NCI-H524 treated with DMSO at 0.1 percent for 48 hours (cell line): ENCODE measurements around the gene IGFL1.
"Not testable (repeated sequence)": the region's sequence is repeated elsewhere in the genome, so short reads cannot be mapped to it uniquely, and the experiment has no call there.

Experiments used
- DNase-seq: peaks from one replicate; lab custom pipeline; 2025; lab: John Stamatoyannopoulos, UW

IGFL1 gene

DNA sequence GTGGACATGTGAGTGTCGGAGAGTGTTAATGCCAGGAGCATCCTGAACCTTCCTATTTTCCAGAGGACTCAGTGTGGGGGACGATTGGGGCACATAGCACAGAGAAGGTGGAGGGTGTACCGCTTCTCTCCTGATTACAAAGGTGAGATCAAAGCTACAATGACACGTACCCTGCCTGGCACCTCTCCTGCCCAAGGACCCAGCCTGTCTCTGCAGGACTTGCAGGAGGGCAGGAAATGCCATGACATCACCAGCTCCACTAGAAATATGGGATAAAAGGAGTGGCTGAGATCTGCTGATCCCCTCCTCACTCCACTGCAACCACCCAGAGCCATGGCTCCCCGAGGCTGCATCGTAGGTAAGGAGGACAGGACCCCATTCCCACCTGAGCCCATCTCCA lies at the start of gene IGFL1:
IGFL1 (plus strand) TSS at position 301 of the 400 bp plus-strand sequence; CDS start at position 334, 33 bp downstream.
- DNase-seq: no peak

- no peak for DNase-seq
Observed at GRCh38 chr19:46180701-46181387, 48.7 kb upstream of the IGFL1 start.

GRCh38 chr19:46181388-46181779 lies 48.2 kb upstream of the IGFL1 start:
- no peak for DNase-seq

DNA sequence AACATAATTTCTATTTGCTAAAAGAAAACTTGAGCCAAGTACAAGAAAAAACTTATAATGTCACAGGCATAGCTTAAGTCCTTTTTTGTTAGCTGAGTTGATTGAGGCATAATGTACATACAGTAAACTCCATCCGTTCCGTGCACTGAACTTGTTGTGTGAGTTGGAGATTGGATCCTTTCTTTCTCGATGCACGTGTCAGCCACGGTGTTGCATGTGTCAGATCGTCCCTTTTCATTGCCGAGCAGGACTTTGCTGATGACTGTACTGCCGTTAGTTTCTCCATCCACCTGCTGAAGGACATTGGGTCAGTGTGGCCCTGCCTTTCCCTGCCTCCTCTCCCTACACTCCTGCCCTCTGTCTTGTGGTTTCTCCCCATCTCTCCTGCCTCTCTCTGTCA lies 47.1 kb upstream of the IGFL1 start:
- no peak for DNase-seq

- DNase-seq: not testable (repeated sequence)
Observed at GRCh38 chr19:46184775-46185710, 44.5 kb upstream of the IGFL1 start.

DNA sequence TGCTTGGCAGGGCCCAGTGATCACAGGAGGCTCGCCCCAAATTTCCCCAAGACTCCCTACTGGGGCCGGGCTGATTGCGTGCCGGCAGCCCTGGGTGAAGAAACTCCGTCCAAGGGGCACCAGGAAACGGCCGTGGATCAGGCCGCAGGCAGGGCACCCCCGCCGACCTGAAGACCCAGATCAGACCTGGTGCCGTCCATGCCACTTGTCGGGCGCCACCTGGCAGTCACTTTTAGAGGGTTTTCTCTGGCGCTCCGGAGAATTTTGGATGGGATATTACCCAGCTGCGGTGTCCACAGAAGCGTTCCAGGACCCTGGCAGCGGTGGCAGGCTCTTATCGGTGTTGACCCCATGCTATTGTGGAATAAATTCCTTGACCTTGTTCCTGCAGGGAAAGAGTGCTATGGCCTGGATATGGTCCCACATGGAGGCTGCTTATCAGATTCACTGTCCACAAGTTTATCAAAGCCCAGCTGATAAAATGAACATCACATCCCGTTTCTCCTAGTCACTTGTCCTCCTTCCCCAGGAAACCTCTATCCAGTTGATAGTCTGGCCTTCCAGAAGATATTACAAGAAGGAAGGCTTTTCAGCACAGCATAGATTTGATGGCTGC lies 43.3 kb upstream of the IGFL1 start:
- DNase-seq: no peak

GRCh38 chr19:46186717-46187101 lies 42.8 kb upstream of the IGFL1 start:
- no peak for DNase-seq

DNA sequence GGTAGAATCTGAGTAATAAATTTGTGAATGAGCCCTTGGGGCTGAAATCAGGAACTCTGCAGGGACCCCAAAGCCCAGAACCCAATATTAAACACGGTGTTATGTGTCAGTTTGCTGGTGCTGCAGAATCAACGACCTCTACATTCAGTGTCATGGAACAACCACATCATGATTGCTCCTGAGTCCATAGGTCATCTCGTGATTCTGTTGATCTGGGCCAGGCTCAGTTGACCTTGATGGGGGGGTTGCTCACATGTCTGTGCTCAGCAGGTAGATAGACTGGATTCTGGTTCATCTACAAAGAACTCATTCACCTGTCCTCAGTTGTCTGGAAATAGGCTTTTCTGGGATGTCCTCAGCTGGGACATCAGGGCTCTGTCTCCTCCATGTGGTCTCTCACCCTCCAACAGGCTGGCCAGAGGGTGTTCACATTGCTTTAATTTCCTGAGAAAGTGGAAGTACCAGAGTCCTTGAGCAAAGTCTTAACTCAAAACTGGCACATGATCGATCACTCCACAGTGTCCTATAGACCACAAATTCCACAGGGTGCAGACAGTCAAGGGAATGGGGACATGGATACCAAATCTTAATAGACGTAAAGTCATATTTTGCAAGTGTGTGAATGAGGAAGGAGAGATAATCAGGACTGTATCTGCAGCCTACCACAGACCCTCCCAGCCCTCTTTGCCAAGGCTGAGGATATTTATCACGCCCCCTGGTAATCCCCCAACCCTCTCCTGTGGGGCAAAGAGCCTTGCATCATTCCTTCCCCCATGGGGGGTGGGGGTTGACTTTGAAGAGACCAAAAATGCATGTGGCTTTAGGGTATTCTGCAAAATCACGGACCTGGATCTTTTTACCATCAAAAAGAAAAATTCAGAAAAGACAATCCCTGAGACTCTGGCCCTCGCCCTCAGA lies 39.3 kb upstream of the IGFL1 start:
- no peak for DNase-seq

- no peak for DNase-seq
Observed at GRCh38 chr19:46191356-46191755, 38.2 kb upstream of the IGFL1 start.

DNA sequence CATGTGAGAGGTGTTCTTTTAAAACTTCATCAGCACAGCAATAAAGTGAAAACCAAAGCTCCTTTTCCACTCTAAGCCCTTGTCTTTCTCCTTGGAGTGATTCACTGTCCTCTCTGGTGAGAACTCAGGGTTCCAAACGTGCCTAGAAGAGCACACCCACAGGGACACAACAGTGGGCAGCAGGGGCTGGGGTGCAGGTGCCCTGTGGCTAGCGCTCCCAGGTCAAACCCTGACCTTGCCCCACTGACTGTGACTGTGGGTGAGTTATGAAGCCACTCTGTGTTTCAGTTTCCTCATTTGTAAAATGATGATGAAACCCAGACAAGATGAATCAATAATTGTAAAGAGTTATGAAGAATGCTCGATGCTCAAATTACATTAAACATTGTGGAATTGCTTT lies 37.6 kb upstream of the IGFL1 start:
- DNase-seq: no peak

- DNase-seq: not testable (repeated sequence)
Observed at GRCh38 chr19:46192626-46192991, 36.9 kb upstream of the IGFL1 start.

GRCh38 chr19:46192992-46193650 lies 36.4 kb upstream of the IGFL1 start:
- DNase-seq: no peak

GRCh38 chr19:46193678-46194077 lies 35.9 kb upstream of the IGFL1 start:
- no peak for DNase-seq

GRCh38 chr19:46195104-46195503 lies 34.4 kb upstream of the IGFL1 start:
- no peak for DNase-seq

DNA sequence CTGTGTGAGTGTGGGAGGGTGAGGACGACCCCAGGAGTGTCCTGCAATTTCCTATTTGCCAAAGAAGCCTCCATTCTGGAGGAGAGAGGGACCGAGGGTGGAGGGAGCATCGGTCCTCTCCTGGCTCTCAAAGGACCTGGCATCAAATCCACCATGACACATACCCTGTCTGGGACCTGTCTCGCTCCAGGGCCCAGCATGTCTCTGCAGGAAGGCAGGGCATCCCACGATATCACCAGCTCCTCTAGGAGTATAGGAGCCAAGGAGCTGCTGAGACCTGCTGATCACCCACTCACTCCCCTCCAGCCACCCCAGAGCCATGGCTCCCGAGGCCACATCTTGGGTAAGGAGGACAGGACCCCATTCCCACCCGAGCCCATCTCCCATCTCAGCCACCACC lies 33.6 kb upstream of the IGFL1 start:
- DNase-seq: not testable (repeated sequence)

DNA sequence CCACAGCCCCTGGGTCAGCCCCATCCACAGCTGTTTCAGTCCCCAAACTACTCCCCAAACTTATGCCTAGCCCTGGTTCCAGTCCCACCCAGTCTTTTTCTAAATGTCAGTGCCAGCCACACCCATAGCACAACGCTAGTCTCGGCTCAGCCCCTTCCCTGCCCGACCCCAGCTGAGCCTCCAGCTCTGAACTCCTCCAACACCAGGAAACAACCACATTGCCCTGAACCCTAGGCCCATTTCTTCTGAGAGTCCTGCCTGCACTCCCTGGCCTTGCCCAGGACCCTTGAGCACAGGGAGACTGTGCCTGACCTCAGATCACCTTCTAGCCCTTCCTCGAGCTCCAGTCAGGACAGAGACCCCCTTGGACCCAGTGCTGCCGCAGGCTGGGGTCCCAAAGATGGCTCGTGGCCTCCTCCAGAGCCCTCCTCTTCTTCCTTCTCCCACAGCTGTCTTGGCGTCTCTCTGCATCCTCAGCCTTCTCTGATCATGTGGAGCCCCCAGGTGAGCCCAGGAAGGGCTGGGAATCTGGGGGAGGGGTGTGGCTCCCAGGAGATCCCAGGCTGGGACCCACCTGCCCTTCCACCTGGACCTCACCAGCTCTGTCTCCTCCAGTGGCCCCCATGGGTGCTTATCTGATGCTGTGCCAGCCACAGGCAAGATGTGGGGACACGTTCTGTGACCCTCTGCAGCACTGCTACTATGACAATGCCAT lies 33.0 kb upstream of the IGFL1 start:
- DNase-seq: no peak

DNA sequence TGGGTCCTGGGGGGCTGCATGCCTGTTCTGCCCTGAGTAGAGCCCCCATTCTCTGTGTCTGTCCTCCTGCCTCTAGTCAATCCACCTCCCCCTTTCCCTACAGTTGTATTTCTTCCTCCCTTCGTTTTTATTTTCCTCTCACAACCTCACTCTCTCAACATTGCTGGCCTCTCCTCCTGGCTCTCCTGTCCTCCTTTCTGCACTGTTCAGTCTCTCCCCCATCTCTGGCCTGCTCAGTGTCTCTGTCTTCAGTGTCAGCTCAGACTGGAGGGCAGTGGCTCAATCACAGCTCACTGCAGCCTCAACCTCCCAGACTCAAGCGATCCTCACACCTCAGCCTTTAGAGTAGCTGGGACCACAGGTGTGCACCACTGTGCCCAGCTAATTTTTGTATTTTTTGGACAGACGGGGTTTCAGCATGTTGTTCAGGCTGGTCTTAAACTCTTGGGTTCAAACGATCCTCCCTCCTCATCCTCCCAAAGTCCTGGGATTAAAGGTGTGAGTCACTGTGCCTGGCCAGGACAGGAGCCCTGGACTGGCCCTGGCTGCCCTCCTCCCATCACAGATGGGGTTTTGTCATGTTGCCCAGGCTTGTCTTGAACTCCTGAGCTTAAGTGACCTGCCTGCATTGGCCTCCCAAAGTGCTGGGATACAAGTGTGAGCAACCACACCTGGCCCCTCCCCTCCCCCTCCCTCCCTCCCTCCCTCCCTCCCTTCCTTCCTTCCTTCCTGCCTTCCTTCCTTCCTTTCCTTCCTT lies 32.0 kb upstream of the IGFL1 start:
- DNase-seq: no peak

DNA sequence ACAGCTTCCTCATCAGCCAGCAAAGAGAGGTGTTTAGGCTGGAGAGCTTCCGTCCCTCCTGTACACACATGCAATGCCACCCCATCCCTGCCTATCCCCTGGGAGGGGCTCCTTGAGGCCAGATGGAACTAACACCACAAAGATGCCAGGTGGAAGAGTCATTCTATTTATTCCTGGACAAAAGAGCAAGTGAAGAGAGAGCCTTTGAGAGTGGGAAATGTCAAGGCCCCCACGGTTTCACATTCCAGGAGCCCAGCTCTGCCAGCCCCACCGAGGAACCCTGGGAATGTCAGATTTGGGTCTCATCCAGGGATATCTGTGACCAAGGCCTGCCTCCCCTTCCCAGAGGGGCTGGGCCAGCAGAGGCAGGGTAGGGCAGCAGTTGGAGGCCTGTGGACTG lies 30.8 kb upstream of the IGFL1 start:
- no peak for DNase-seq

DNA sequence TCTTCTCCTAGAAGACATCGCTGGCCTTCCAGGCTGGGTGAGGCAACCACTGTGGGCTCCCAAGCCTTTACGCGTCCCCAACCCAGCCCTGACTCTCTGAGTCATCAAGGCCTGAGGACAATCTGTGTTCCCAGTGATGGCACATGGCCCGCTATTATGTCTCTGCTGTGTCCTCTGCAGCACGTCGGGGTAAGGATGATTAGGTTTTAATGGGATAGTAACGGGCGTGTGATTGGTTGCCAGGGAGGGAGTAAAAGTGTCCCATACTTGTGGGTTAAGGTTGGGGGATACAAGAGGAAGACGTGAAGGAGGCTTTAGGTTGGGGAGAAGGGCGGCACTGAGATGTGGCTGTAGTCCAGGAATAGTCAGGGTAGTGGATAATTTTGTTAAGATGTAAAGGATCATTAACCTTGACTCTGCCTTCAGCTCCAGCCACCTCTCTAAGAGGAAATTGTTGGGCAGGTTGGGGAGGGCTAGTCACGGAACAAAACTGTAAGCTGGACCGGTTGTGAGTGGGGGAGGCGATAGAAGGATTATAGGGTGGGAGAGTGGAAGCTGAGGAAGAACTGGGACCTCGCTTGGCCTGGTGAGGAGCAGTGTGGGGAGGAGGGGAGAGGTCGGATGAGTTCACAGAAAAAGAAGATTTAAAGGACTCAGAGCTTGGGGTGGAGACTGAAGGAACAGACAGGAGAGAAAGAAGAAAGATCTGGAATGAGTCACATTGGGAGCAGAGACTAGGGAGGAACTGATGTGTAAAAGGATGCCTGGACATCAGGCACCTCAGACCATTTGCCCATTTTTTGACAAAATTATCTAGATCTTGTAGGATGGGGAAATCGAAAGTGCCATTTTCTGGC lies 27.9 kb upstream of the IGFL1 start:
- DNase-seq: no peak
